KMS-11 (cell line): Measurements from ENCODE around the gene ACADL.
A peak's percentile ranks its signal among the peaks of the same experiment; 100 is the strongest.

ENCODE experiments used
- H2AFZ ChIP-seq: fragments of 200-600 bp; sonication (generic); 2 replicates; pipeline ENCODE4 v1.6.1; 2016; ENCODE audit warnings: antibody characterized with exemption, mixed run types, low read depth
- H3K27ac ChIP-seq: fragments of 200-600 bp; sonication (generic); 2 replicates; pipeline ENCODE4 v1.6.1; 2016; ENCODE audit warnings: mild to moderate bottlenecking, mixed run types
- H3K27me3 ChIP-seq: fragments of 200-600 bp; sonication (generic); 2 replicates; pipeline ENCODE4 v1.6.1; 2017; ENCODE audit warnings: mild to moderate bottlenecking, low read depth, mixed run types, moderate library complexity; ENCODE audit not compliant: insufficient read depth
- H3K36me3 ChIP-seq: fragments of 200-600 bp; sonication (generic); 2 replicates; pipeline ENCODE4 v1.6.1; 2017; ENCODE audit warnings: mild to moderate bottlenecking, mixed run types; ENCODE audit not compliant: insufficient read depth
- H3K4me1 ChIP-seq: fragments of 200-600 bp; sonication (generic); 2 replicates; pipeline ENCODE4 v1.6.1; 2016; ENCODE audit warnings: mild to moderate bottlenecking, low read depth, mixed run types; ENCODE audit not compliant: poor library complexity, severe bottlenecking
- H3K4me2 ChIP-seq: fragments of 200-600 bp; sonication (generic); 2 replicates; pipeline ENCODE4 v1.7.0; 2016; ENCODE audit warnings: mild to moderate bottlenecking, mixed run types
- H3K4me3 ChIP-seq: fragments of 200-600 bp; sonication (generic); IDR thresholded peaks from 2 replicates; pipeline ENCODE4 v1.6.1; 2017; ENCODE audit warnings: low read depth, low read length, mixed read lengths; ENCODE audit not compliant: insufficient read depth
- H3K79me2 ChIP-seq: fragments of 200-600 bp; sonication (generic); 2 replicates; pipeline ENCODE4 v1.6.1; 2016; ENCODE audit warnings: low read depth, mixed run types; ENCODE audit not compliant: insufficient read depth
- H3K9ac ChIP-seq: fragments of 200-600 bp; sonication (generic); 2 replicates; pipeline ENCODE4 v1.6.1; 2016; ENCODE audit warnings: mild to moderate bottlenecking, mixed run types
- H4K20me1 ChIP-seq: fragments of 200-600 bp; sonication (generic); 2 replicates; pipeline ENCODE4 v1.6.1; 2016; ENCODE audit warnings: mild to moderate bottlenecking, mixed run types; ENCODE audit not compliant: insufficient read depth
- TF ChIP-seq, protein P1 (sequence below): fragments of 200-600 bp; sonication (generic); conservative IDR thresholded peaks from 2 replicates; pipeline ENCODE4 v1.6.1; 2017; ENCODE audit warnings: low read depth, mild to moderate bottlenecking, antibody characterized with exemption, low read length, moderate library complexity, mixed read lengths

ACADL gene

GRCh38 chr2:210252699-210253606 is 27.7 kb upstream of the ACADL start:
- Histone ChIP-seq H3K4me1 (no peaks in the 10 kb centered on the region), H4K20me1 (no peaks in the 10 kb centered on the region), H3K27ac (no peak overlapping the region), H3K4me3 (no peak overlapping the region), H3K4me2 (no peak overlapping the region), H3K36me3 (no peaks in the 10 kb centered on the region), H3K9ac (no peak overlapping the region), H2AFZ (peak overlapping the region; percentile 6; the same call in 1 of the 2 replicates), H3K79me2 (no peaks in the 10 kb centered on the region), H3K27me3 (no peaks in the 10 kb centered on the region)
- TF ChIP-seq, protein P1, sequence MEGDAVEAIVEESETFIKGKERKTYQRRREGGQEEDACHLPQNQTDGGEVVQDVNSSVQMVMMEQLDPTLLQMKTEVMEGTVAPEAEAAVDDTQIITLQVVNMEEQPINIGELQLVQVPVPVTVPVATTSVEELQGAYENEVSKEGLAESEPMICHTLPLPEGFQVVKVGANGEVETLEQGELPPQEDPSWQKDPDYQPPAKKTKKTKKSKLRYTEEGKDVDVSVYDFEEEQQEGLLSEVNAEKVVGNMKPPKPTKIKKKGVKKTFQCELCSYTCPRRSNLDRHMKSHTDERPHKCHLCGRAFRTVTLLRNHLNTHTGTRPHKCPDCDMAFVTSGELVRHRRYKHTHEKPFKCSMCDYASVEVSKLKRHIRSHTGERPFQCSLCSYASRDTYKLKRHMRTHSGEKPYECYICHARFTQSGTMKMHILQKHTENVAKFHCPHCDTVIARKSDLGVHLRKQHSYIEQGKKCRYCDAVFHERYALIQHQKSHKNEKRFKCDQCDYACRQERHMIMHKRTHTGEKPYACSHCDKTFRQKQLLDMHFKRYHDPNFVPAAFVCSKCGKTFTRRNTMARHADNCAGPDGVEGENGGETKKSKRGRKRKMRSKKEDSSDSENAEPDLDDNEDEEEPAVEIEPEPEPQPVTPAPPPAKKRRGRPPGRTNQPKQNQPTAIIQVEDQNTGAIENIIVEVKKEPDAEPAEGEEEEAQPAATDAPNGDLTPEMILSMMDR: no peak

GRCh38 chr2:210250622-210251021 is 25.4 kb upstream of the ACADL start:
- H3K36me3 ChIP-seq: no peaks in the 10 kb centered on the region
- no peak overlapping the region for H3K27ac ChIP-seq
- TF ChIP-seq, protein P1: no peak
- no peak overlapping the region for H3K4me3 ChIP-seq
- no peaks in the 10 kb centered on the region for H3K79me2 ChIP-seq
- no peaks in the 10 kb centered on the region for H3K4me1 ChIP-seq
- H3K9ac ChIP-seq: no peak overlapping the region
- H3K27me3 ChIP-seq: no peaks in the 10 kb centered on the region
- H2AFZ ChIP-seq: no peak overlapping the region
- no peak overlapping the region for H3K4me2 ChIP-seq
- H4K20me1 ChIP-seq: no peaks in the 10 kb centered on the region

DNA sequence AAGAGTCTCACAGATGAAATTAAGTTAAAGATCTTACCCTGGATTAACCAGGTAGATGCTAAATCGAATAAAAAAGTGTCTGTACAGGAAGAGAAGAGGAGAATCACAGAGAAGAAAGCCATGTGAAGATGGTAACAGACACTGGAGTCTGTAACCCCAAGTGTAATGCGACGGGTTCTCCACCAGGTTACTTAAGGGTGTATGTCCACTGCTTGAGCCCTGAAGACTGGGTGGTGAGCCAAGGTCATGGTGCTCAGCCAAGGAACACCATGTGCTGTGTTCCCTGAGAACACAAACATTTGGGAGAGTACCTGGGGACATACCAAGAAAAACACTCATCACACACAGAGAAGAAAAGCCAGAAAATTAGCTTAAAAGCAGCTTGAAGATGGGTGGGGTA is 8.2 kb upstream of the ACADL start:
- Histone ChIP-seq H3K4me1 (no peaks in the 10 kb centered on the region), H3K4me2 (no peak overlapping the region), H3K27me3 (no peaks in the 10 kb centered on the region), H3K4me3 (no peak overlapping the region), H2AFZ (no peak overlapping the region), H3K9ac (no peak overlapping the region), H3K79me2 (no peaks in the 10 kb centered on the region), H4K20me1 (no peaks in the 10 kb centered on the region), H3K27ac (no peak overlapping the region), H3K36me3 (no peaks in the 10 kb centered on the region)
- TF ChIP-seq, protein P1: no peak

GRCh38 chr2:210230984-210231383 is 5.7 kb upstream of the ACADL start:
- no peaks in the 10 kb centered on the region for H3K4me1 ChIP-seq
- H3K4me2 ChIP-seq: no peak overlapping the region

More at GRCh38 chr2:210230984-210231383, 5.7 kb upstream of the ACADL start:
- H3K27me3 ChIP-seq: no peaks in the 10 kb centered on the region
- no peaks in the 10 kb centered on the region for H3K36me3 ChIP-seq
- TF ChIP-seq, protein P1: no peak
- H3K79me2 ChIP-seq: no peaks in the 10 kb centered on the region
- no peaks in the 10 kb centered on the region for H4K20me1 ChIP-seq
- H3K27ac ChIP-seq: no peak overlapping the region
- H3K9ac ChIP-seq: no peak overlapping the region
- no peak overlapping the region for H3K4me3 ChIP-seq
- H2AFZ ChIP-seq: no peak overlapping the region
